Fibroblast of skin of abdomen (primary cell): ENCODE data around the gene ANAPC16.
"Not testable (repeated sequence)": the region's sequence is repeated elsewhere in the genome, so short reads cannot be mapped to it uniquely, and the experiment has no call there.

ENCODE experiments used
- DNase-seq: peaks from one replicate; pipeline ENCODE4 v3.0.0-alpha.2; 2013

The ANAPC16 gene

DNA sequence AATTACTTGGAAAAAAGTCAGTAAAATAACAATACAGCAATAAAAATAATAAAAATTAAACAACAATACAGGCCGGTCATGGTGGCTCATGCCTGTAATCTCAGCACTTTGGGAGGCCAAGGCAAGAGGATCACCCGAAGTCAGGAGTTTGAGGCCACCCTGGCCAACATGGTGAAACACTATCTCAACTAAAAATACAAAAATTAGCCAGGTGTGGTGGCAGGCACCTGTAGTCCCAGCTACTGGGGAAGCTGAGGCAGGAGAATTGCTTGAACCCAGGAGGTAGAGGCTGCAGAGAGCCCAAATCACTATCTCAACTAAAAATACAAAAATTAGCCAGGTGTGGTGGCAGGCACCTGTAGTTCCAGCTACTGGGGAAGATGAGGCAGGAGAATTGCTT lies 4.0 kb upstream of the ANAPC16 start:
- not testable (repeated sequence) for DNase-seq

DNA sequence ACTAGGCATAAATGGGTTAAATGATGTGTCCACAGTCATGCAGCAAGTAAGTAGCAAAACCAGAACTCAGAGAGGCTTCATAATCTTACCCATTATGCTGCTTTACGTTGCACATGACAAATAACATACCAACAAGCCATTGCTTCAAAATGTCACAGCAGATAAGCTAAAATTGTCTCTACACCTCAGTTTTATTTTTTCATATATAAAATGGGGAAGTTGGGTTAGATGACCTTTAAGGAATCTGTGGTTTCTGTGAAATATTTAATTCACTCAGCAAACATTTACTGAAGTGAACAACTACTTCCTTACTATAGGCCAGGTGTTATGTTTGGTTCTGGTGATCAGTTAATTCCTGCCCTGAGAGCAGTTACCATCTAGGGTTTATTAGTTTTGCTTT lies 2.5 kb downstream of the ANAPC16 start:
- DNase-seq, result no peak

DNA sequence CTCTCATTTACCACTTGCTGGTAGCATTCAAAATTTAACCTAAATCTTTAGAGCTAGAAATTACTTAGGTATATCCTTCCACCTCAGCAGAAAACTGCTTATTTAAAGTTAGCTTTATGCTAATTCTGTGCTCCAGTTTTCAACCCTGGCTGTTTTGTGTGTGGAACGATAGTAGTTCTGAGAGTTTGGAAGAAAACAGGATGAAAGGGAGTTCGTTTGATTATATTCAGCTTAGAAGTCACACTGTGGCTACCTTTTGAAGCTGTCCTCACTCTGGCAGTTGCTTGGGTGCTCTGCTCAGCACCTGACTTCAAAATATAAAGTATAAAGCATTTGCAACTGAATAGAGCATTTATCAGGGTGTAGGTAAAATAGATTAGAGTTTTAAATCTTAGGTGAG lies 2.9 kb downstream of the ANAPC16 start:
- DNase-seq, result no peak

DNA sequence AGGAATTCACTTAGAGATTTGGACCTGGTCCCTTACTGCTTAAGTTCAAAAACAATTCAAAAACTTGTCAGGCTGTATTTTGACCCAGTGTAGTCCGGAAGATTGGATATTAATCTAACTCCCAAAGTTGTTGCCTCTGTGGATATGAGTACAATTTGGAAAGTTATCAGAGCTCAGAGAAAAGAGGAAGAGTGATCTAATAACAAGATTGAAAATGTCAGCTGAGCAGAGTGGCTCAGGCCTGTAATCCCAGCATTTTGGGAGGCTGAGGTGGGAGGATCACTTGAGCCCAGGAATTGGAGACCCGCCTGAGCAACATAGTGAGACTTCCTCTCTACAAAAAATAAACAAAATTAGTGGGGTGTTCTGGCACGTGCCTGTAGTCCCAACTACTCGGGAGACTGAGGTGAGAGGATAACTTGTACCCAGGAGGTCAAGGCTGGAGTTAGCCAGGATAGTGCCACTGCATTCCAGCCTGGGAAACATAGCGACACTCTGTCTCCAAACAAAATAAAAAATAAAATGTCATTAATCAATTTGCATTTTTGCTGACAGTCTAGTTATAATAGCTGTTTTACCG lies 3.5 kb downstream of the ANAPC16 start:
- DNase-seq, result no peak

DNA sequence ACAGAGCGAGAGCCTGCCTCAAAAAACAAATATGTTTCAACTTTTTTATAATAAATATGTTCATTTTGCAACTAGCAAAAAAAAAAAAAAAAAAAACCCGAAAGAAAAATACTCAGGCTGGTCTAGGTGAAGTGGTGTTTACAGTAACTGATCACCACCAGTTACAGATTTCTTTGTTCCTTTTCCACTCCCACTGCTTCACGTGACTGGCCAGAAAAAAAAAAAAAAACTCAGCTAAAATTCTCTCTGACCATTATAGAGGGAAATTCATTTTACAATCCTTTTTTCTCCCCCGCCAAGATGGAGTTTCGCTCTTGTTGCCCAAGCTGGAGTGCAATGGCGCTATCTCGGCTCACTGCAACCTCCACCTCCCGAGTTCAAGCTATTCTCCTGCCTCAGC lies 4.8 kb downstream of the ANAPC16 start:
- DNase-seq, result no peak

DNA sequence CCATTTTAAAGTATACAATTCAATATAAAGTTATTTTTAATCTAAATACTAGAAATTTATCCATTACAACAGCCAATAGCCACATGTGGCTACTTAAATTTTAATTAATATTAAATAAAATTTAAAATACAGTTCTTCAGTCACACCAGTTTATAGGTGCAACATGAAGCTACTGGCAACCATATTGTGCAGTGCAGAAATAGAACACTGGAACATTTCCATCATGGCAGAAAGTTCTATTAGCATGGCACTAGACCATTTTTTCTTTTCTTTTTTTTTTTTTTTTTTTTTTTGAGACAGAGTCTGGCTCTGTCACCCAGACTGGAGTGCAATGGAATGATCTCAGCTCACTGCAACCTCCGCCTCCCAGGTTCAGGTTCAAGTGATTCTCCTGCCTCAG lies 5.5 kb downstream of the ANAPC16 start:
- DNase-seq, result no peak

DNA sequence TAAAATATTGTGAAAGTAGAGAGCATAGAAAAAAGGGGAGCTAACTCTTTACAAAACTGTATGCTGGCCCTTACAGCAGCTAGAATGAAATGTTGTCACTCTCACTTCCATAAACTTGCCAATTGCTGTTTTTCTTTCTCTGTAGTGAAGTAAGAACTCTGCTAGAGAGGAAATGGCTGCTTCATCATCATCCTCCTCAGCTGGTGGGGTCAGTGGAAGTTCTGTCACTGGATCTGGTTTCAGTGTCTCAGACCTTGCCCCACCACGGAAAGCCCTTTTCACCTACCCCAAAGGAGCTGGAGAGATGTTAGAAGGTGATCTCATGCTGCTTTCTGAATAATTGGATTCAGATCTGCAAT lies 7.9 kb downstream of the ANAPC16 start:
- DNase-seq, result no peak

DNA sequence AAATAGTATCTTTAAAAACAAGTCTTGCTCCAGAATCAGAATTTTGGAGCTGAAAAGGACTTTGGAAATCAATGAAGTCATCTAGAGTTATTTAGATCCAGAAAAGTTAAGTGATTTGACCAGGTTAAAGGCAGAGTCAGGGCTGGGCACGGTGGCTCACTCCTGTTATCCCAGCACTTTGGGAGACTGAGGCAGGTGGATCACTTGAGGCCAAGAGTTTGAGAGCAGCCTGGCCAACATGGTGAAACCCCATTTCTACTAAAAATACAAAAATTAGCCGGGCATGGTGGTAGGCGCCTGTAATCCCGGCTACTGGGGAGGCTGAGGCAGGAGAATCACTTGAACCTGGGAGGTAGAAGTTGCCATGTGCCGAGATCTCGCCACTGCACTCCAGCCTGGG lies 8.4 kb downstream of the ANAPC16 start:
- DNase-seq, result not testable (repeated sequence)

DNA sequence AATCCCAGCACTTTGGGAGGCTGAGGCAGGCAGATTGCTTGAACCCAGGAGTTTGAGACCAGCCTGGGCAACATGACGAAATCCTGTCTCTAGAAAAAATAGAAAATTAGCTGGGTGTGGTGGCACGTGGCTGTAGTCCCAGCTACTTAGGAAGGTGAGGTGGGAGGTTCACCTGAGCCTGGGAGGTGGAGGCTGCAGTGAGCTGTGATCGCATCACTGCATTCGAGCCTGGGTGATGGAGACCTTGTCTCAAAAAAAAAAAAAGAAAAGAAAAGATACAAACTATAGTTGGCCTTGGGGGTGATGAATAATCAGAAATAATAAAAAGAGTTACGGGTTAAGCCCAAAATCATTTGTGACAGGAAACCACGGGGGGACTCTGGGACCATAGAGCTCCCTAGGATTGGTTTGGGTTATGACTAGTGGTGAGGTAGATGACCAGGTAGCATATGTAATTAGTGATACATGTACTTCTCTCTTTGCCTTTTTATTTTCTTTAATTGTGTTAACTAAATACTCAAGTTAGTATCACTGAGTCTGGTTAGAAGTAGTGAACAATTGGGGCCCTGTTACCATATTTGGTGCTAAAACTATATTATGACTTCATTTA lies 10.7 kb downstream of the ANAPC16 start:
- no peak for DNase-seq

DNA sequence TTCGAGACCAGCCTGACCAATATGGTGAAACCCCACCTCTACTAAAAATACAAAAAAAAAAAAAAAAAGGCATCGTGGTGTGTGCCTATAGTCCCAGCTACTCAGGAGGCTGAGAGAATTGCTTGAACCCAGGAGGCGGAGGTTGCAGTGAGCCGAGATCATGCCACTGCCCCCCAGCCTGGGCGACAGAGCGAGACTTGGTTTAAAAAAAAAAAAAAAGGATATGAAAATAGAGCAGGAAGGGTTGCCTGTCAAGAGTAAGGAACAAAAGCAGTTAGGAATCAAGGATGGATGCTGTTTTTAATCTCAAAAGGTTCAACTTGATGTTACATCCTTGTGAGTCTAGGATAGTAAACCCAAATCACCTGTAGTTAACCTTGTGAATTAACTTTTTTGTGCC lies 12.0 kb downstream of the ANAPC16 start:
- DNase-seq, result no peak

DNA sequence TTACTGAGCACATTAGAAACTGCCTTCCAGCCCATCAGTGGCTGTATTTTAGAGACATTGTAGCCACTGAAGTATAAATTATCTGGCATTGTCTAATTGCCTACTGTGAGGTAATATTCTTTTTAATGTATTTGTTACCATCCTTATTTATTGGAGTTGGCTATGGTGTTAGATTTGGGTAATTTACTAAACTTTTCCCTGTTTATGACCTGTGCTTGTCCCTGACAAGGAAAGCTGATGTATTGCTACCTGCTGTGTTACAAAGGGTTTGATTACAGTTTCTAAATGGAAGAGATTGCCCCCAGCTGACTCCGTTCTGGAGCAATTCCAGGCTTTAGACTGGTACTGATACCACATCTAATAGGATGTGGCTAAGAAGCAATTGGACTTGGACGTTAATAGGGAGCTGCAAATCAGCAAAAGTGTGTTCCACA lies 12.5 kb downstream of the ANAPC16 start:
- DNase-seq, result no peak

DNA sequence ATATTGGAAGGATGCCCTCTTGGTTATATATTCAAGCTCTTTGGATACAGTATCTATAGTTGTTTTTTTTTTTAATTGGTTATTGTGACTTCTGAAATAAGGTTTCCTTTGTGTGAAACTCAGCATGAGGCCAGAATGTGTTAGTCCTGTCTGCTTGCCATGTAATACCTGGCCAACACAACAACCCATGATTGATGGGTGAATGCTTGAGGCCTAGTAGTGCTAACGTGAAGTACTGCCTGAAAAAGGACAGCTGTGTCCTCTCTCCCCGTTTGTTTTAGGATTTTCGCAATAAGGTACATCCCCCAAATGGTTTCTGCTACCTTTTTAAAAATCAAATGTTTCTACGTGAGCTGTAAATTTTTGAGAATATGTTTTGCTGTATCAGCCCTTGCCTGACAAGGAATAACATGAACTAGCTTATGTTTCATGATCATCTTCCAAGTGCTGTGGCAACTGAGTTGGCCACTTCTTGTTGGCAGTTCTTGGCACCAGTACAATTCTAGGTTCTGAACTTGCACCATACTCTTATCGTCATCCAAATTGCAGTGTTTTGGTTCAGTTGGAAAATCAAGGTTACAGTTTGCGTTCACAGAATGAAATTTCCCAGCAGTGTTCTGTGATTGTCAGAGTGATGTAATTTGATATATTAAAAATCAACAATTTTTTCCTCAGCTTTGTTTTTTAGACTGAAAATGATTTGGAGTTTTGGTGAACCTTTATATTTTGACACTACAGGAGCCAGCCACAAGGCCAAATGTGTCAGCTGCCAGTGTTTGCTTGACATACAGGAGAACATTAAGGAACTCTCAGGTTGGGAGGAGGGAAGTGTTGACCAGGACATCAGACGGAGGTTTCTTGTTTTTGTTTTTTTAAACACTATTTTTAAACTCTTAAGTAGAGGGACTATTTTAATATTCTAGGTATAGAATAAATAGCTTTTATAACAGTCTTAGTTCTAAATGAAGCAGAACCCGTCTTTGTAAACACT lies 13.7 kb downstream of the ANAPC16 start:
- DNase-seq, result no peak

DNA sequence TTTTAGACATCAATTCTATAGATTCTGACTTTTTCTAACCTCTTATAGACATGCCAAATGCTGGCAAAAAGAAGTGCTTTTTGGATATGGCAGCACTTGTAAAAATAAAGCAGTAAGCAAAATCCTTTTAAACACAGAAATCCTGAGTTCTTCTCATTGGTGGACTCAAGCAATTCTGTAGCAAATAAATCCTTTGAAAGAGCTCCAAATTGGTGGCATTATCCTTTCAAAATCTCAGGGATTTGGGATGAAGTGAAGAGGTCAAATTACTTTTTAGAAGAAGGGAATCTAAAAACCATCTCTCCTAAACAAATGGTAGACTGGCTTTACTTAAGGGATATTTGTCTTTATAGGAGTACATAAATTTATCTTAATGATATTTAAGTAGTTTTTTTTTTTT lies 17.8 kb downstream of the ANAPC16 start:
- no peak for DNase-seq

DNA sequence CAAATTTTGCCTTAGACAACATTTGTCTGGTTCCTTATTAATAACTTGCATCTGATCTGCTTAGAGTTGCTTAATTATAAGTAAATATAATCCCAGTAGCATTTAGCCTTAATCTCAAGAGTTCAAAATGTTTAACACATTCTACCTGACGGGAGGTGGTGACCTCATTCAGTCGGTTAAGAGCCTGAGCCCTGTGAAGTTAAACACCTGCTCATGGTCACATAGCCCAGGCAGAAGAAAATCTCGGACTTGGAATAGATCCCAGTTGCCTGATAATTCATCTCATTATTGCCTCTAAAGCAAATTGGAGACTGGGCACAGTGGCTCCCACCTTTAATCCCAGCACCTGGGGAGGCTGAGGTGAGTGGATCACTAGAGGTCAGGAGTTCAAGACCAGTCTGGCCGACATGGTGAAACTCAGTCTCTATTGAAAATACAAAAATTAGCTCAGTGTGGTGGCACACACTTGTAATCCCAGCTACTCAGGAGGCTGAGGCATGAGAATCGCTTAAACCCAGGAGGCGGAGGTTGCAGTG lies 18.8 kb downstream of the ANAPC16 start:
- no peak for DNase-seq

DNA sequence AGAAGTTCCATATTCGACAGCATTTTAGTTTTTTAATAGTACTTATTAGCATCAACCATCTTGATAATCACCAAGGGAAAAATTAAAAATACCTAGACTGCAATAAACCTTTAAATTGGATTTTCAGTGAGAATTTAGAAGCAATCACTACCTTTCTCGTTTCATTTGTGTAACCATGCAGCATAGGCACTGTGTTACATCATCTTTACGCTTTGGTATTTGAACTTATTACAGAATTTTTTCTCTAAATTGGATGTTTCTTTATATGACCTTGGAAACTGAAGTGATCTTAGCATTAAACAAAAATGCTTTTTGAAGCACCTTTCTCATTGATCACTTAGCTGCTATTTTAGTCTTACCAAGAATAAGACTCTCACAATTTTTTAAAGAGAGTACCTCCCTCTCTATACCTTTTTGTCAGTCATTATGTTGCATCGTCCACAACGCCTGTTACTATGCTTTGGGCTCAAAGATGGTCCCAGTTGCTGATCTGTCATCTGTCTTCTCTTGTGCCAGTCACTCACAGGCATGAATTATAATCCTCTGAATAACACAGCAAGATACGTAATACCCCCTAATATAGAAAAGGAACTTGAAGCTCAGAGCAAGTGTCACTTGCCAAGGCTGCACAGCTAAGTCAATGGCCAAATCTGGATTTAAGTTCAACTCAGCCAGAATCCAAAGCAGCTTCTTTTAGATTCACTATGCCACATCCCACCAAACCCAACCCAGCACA lies 19.9 kb downstream of the ANAPC16 start:
- DNase-seq, result no peak

DNA sequence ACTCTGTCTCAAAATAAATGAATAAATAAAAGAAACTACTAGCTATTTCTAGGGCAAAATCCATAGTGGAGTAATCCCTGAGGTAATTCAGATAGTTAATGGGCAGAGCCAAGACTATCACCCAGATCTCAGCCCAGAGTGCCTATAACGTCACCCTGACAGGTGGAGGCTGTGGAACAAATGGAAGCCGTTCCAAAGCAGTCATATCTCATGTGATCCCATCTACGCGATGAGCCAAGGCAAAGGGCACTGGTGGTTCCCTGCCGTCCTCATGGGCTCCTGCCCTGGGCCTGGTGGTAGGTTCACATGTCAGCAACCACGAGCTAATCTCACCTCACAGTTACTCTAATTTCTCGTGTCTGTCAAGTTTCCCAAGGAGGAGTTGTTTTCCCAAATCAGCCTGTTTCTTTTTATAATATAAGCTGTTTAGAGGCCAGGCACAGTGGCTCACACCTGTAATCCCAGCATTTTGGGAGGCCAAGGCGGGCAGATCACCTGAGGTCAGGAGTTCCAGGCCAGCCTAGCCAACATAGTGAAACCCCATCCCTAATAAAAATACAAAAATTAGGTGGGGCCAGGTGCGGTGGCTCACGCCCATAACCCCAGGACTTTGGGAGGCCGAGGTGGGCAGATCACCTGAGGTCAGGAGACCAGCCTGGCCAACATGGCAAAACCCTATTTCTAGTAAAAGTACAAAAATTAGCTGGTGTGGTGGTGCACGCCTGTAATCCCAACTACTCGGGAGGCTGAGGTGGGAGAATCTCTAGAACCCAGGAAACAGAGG lies 22.8 kb downstream of the ANAPC16 start:
- DNase-seq, result no peak

DNA sequence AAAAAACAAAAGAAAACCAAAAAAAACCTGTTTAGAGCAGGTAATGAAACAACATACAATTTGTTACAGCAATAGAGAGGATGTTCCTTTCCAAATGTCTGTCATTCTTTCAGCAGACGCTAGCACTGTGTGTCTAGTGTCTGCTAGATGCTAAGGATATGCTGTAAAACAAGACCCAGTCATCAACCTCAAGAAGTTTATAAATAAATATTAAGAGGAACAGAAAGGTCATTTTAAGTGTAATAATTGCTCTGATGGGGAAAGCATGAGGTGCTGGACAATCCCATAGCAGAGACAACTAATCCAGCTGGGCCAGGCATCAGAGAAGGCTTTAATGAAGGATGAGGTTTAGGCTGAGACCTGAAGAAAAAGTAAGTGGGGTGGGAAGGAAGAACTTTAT lies 23.6 kb downstream of the ANAPC16 start:
- DNase-seq, result no peak

DNA sequence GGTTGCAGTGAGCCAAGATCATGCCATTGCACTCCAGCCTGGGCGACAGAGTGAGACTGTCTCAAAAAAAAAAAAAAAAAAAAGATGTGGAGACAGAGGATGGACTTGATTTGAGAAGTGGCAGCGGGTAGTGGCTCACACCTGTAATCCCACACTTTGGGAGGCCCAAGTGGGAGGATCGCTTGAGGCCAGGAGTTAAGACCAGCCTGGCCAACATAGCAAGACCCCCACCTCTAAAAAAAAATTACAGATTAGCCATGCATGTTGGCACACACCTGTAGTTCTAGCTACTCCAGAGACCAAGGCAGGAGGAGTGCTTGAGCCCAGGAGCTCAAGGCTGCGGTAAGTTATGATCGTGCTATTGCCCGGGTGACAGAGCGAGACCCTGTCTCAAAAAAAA lies 24.6 kb downstream of the ANAPC16 start:
- DNase-seq, result no peak

DNA sequence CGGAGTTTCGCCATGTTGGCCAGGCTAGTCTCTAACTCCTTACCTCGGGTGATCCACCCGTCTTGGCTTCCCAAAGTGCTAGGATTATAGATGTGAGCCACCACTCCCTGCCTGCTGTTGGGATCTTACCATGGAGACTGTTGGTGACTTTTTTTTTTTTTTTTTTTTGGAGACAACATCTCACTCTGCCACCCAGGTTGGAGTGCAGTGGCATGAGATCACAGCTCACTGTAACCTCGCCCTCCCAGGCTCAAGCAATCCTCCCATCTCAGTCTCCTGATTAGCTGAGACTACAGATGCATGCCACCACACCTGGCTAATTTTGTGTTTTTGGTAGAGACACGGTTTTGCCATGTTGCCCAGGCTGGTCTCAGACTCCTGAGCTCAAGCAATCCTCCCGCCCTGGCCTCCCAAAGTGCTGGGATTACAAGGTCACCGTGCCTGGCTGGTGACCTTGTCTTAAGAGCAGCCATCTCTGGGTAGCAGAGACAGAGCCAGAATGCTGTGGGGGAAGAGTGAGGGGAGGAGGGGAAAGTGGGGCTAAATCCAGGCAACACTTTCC lies 26.0 kb downstream of the ANAPC16 start:
- no peak for DNase-seq

DNA sequence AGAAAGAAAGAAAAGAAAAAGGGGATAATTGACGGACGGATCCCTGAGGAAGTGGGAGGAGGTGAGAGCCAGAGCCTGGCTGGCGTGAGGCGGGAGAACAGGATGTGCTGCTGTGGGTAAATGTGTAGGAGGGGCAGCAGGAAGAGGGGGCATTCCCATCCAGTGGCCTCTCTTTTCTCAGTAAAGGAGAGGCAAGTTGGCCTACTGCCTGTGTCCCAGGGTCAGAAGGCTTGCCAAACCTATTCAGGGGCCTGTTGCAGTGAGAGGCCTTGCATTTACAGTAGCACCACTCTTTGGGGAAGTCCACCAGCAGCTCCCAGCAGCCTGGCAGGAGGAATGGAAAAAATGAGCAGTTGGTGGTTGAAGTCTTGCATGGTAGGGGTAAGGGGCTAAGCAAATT lies 26.9 kb downstream of the ANAPC16 start:
- peak; percentile 28 for DNase-seq

DNA sequence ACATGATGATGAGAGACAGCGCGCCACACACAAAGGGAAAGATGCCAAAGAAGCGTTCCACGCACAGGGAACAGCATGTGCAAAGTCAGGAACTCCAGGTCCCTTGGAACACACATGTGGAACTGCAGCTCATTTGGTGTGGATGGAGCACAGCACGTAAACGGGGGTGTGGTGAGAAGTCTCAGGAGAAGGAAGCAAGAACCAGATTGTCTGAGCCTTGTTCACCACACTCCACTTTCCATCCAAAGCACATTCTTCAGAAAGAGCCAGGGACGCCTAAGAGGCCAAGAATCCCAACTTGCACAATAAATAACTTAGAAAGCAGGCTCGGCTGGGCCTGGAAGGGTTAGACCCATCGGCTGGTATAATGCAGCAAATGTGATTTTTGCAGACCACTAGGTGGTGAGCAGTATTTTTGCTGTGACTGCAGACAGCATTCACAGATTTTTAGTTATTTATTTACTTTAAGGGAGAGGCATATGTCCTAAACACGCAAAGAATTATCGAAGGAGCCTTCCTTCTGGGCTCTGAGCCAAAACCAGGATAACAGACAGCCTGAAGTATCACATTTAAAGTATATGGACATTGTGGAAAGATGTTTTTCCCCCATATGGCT lies 28.1 kb downstream of the ANAPC16 start:
- peak; percentile 95 for DNase-seq
